HepG2 (cell line): ENCODE results near the gene MAP2K7. TPM values are rescaled to one million over a fixed set of nuclear protein-coding genes. Genes with fewer than 3 reads are reported as not detected.

Source experiments
- AKNA ChIP-seq: sonication (generic); formaldehyde crosslinking; IDR thresholded peaks from 2 replicates; pipeline ENCODE4 v1.4.0; 2020; ENCODE audit warnings: missing genetic modification reagents, borderline replicate concordance
- ARID2 ChIP-seq: sonication (generic); formaldehyde crosslinking; IDR thresholded peaks from 2 replicates; pipeline ENCODE4 v1.8.1; 2022; ENCODE audit warnings: mild to moderate bottlenecking, missing genetic modification reagents, borderline replicate concordance
- CERS6 ChIP-seq: sonication (generic); formaldehyde crosslinking; IDR thresholded peaks from 2 replicates; pipeline ENCODE4 v1.5.0; 2020; ENCODE audit warnings: missing genetic modification reagents
- HHEX ChIP-seq: IDR thresholded peaks from 2 replicates; pipeline ENCODE4 v1.6.1; 2016; ENCODE audit warnings: control low read depth
- ISX ChIP-seq: sonication (generic); formaldehyde crosslinking; conservative IDR thresholded peaks from 2 replicates; pipeline ENCODE4 v1.5.0; 2020; ENCODE audit warnings: missing genetic modification reagents
- KLF9 ChIP-seq: IDR thresholded peaks from 2 replicates; pipeline ENCODE4 v1.6.1; 2016; ENCODE audit warnings: low read depth
- KMT2A ChIP-seq: sonication (generic); formaldehyde crosslinking; IDR thresholded peaks from 2 replicates; pipeline ENCODE4 v1.4.0; 2020; ENCODE audit warnings: missing genetic modification reagents
- MAF1 ChIP-seq: sonication (generic); formaldehyde crosslinking; IDR thresholded peaks from 2 replicates; pipeline ENCODE4 v1.5.0; 2020; ENCODE audit warnings: missing genetic modification reagents, borderline replicate concordance
- NR2C2 ChIP-seq: sonication (generic); formaldehyde crosslinking; IDR thresholded peaks from 2 replicates; pipeline ENCODE4 v1.4.0; 2020; ENCODE audit warnings: missing genetic modification reagents, mild to moderate bottlenecking, moderate library complexity, borderline replicate concordance
- ONECUT2 ChIP-seq: sonication (generic); formaldehyde crosslinking; IDR thresholded peaks from 2 replicates; pipeline ENCODE4 v1.4.0; 2020; ENCODE audit warnings: missing genetic modification reagents
- TCF12 ChIP-seq, 2 experiments: fragments of 450-650 bp in 1 of 2; sonication (generic) in 1 of 2; formaldehyde crosslinking in 1 of 2; IDR thresholded peaks; 2 replicates each; pipeline versions ENCODE4 v1.6.1 to v1.8.0; 2017 to 2022; ENCODE audit warnings: antibody characterized with exemption in 1 of 2, mild to moderate bottlenecking in 1 of 2, missing genetic modification reagents in 1 of 2, moderate library complexity in 1 of 2
- TSC22D2 ChIP-seq: sonication (generic); formaldehyde crosslinking; IDR thresholded peaks from 2 replicates; pipeline ENCODE4 v1.5.1; 2020; ENCODE audit warnings: missing genetic modification reagents, mild to moderate bottlenecking, borderline replicate concordance
- ZMAT5 ChIP-seq: sonication (generic); formaldehyde crosslinking; IDR thresholded peaks from 2 replicates; pipeline ENCODE4 v1.5.0; 2020; ENCODE audit warnings: mild to moderate bottlenecking, low read depth, missing genetic modification reagents, borderline replicate concordance
- ZNF563 ChIP-seq: sonication (generic); formaldehyde crosslinking; IDR thresholded peaks from 2 replicates; pipeline ENCODE4 v1.8.0; 2022; ENCODE audit warnings: mild to moderate bottlenecking, moderate library complexity, missing genetic modification reagents
- ZNF589 ChIP-seq: sonication (generic); formaldehyde crosslinking; conservative IDR thresholded peaks from 2 replicates; pipeline ENCODE4 v1.8.0; 2022; ENCODE audit warnings: mild to moderate bottlenecking, moderate library complexity, missing genetic modification reagents
- ZNF614 ChIP-seq: IDR thresholded peaks from 2 replicates; pipeline ENCODE4 v1.6.1; 2018; ENCODE audit warnings: missing biosample characterization, missing genetic modification reagents, inconsistent platforms, borderline replicate concordance
- polyA plus RNA-seq, 8 experiments: library from polyadenylated mRNA; depleted of rRNA in 3 of 8; stranded (reverse) in 7 of 8; unstranded in 1 of 8; fragments of >200 nt; fragmentation: Illumina TruSeq in 4 of 8; extraction: Trizol in 4 of 8; gene quantifications; 2 replicates each; pipeline versions ENCODE4 v1.2.1 to v1.2.3, GENCODE V29; 2011 to 2016; ENCODE audit warnings: low read depth in 4 of 8, missing spikeins in 1 of 8, mixed read lengths in 1 of 8; ENCODE audit not compliant: insufficient read depth in 1 of 8
- total RNA-seq, 5 experiments: library from RNA; depleted of rRNA; stranded (reverse); fragments of >200 nt; fragmentation: Illumina TruSeq; extraction: Trizol; gene quantifications; 2 replicates each; pipeline ENCODE4 v1.2.3, GENCODE V29; 2016; ENCODE audit warnings: low read depth in 1 of 5
- TF ChIP-seq, protein P1 (sequence below): sonication (generic); formaldehyde crosslinking; IDR thresholded peaks from 2 replicates; pipeline ENCODE4 v1.4.0; 2020; ENCODE audit warnings: missing genetic modification reagents
- TF ChIP-seq, protein P2 (sequence below): sonication (generic); formaldehyde crosslinking; IDR thresholded peaks from 2 replicates; pipeline ENCODE4 v1.4.0; 2020; ENCODE audit warnings: missing genetic modification reagents

The MAP2K7 gene
- total and polyA plus RNA-seq, 2 of the 13 experiments (the other 11 are each of a cell fraction or from before 2014, with no cell fraction given), result 9.0 to 10.8 TPM

- TF ChIP-seq ZMAT5, result no peak
- TF ChIP-seq NR2C2 (CRISPR knock-in tag), result peak; percentile 88
- no peak for TF ChIP-seq KLF9 (CRISPR knock-in tag)
- 0 out of 2 replicates have a peak, but pooled peaks have one; percentile 16 for TF ChIP-seq ZNF589 (CRISPR knock-in tag)
- TF ChIP-seq, protein P1, sequence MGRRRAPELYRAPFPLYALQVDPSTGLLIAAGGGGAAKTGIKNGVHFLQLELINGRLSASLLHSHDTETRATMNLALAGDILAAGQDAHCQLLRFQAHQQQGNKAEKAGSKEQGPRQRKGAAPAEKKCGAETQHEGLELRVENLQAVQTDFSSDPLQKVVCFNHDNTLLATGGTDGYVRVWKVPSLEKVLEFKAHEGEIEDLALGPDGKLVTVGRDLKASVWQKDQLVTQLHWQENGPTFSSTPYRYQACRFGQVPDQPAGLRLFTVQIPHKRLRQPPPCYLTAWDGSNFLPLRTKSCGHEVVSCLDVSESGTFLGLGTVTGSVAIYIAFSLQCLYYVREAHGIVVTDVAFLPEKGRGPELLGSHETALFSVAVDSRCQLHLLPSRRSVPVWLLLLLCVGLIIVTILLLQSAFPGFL (CRISPR knock-in tag), result no peak
- TF ChIP-seq ARID2 (CRISPR knock-in tag), result no peak
- TF ChIP-seq ONECUT2 (CRISPR knock-in tag), result no peak
- TF ChIP-seq TCF12 (IDR thresholded peaks at IDR 0.05), result no peak
- no peak for TF ChIP-seq TCF12 (CRISPR knock-in tag; IDR thresholded peaks at IDR 0.05)
- no peak for TF ChIP-seq TSC22D2 (CRISPR knock-in tag)
- peak; percentile 65; the same call in 1 of the 2 replicates for TF ChIP-seq CERS6 (CRISPR knock-in tag)
- peak; percentile 91; the same call in 1 of the 2 replicates for TF ChIP-seq ZNF614 (CRISPR knock-in tag)
- no peak for TF ChIP-seq AKNA
- TF ChIP-seq ZNF563, result 0 out of 2 replicates have a peak, but pooled peaks have one; percentile 32
- TF ChIP-seq HHEX (CRISPR knock-in tag), result no peak
- TF ChIP-seq, protein P2, sequence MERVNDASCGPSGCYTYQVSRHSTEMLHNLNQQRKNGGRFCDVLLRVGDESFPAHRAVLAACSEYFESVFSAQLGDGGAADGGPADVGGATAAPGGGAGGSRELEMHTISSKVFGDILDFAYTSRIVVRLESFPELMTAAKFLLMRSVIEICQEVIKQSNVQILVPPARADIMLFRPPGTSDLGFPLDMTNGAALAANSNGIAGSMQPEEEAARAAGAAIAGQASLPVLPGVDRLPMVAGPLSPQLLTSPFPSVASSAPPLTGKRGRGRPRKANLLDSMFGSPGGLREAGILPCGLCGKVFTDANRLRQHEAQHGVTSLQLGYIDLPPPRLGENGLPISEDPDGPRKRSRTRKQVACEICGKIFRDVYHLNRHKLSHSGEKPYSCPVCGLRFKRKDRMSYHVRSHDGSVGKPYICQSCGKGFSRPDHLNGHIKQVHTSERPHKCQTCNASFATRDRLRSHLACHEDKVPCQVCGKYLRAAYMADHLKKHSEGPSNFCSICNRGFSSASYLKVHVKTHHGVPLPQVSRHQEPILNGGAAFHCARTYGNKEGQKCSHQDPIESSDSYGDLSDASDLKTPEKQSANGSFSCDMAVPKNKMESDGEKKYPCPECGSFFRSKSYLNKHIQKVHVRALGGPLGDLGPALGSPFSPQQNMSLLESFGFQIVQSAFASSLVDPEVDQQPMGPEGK (CRISPR knock-in tag), result peak; percentile 59
- TF ChIP-seq KMT2A (CRISPR knock-in tag), result no peak
- TF ChIP-seq ISX (CRISPR knock-in tag), result peak; percentile 42; the same call in 1 of the 2 replicates
- TF ChIP-seq MAF1 (CRISPR knock-in tag), result 0 out of 2 replicates have a peak, but pooled peaks have one; percentile 36
Observed at GRCh38 chr19:7919610-7920518, 16.2 kb downstream of the MAP2K7 start, which contains the start of gene SNAPC2 (continued).
